ENCODE data around the gene MPV17L.
"Not testable (repeated sequence)": the region's sequence is repeated elsewhere in the genome, so short reads cannot be mapped to it uniquely, and the experiment has no call there.

The MPV17L gene

DNA sequence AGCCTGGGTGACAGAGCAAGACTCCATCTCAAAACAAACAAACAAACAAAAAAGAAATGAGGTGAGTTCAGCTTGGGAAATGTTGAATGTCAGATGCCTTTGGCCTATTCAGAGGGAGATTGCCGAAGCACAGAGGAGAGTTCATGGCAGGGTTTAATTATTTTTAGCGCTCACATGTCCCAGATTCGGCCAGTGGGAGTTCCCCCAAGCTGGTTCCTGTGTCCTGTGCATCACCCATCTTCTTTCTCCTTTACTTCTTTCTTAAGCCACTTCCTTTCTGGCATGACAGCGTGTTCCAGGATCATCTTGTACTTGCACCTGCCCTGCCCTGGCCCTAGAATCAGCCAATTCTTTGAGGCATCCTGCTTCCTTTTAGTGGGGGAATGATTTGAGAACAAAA is 9.2 kb downstream of the MPV17L start:
- H3K4me3 ChIP-seq (ENCODE audit: low read length in 2 of 2) = no peak overlapping the region
- no peak overlapping the region for H3K9ac ChIP-seq (ENCODE audit: low read depth in 1 of 2, low read length in 2 of 2)
- H3K9me3 ChIP-seq (ENCODE audit: control insufficient read depth in 2 of 2, low read length in 2 of 2) = no peaks in the 10 kb centered on the region
- no peaks in the 10 kb centered on the region for H3K27me3 ChIP-seq (ENCODE audit: control insufficient read depth in 2 of 2, insufficient read depth in 2 of 2, low read length in 2 of 2)
- peaks cover 0 to 7% of the 10 kb centered on the region in 2 donors for H3K36me3 ChIP-seq (ENCODE audit: control insufficient read depth in 2 of 2, insufficient read depth in 2 of 2, low read length in 2 of 2)
- no peaks in the 10 kb centered on the region for H3K4me1 ChIP-seq (ENCODE audit: control insufficient read depth in 2 of 2, insufficient read depth in 2 of 2, low read length in 2 of 2)
- no peak overlapping the region for H3K27ac ChIP-seq (ENCODE audit: low read depth in 2 of 2, low read length in 2 of 2)

DNA sequence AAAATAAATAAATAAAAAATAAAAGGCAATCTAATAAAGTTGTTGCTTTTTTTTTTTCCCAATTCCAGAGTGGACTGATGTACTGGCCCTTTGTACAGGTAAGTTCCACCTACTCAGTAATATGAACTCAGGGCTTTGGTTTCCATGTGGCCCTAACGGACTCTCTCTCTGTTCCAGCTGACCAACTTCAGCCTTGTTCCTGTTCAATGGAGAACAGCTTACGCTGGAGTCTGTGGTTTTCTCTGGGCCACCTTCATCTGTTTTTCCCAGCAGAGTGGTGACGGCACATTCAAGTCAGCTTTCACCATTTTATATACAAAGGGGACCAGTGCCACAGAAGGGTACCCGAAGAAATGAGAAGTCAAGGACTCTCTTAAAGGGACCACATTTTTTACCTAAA is 12.2 kb downstream of the MPV17L start:
- not testable (repeated sequence) for H3K4me3 ChIP-seq (ENCODE audit: low read length in 2 of 2); H3K9me3 ChIP-seq (ENCODE audit: control insufficient read depth in 2 of 2, low read length in 2 of 2); H3K4me1 ChIP-seq (ENCODE audit: control insufficient read depth in 2 of 2, insufficient read depth in 2 of 2, low read length in 2 of 2); H3K9ac ChIP-seq (ENCODE audit: low read depth in 1 of 2, low read length in 2 of 2); H3K36me3 ChIP-seq (ENCODE audit: control insufficient read depth in 2 of 2, insufficient read depth in 2 of 2, low read length in 2 of 2); H3K27ac ChIP-seq (ENCODE audit: low read depth in 2 of 2, low read length in 2 of 2); H3K27me3 ChIP-seq (ENCODE audit: control insufficient read depth in 2 of 2, insufficient read depth in 2 of 2, low read length in 2 of 2)

DNA sequence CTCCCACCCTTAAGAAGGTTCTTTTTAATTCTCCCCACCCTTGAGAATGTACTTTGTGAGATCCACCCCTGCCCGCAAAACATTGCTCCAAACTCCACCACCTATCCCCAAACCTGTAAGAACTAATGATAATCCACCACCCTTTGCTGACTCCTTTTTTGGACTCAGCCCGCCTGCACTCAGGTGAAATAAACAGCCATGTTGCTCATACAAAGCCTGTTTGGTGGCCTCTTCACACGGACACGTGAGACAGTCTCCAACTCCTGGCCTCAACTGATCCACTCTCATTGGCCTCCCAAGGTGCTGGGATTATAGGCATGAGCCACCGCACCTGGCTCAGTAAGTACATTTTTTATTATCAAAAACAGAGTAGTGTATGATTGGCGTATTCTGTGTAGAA is 13.9 kb downstream of the MPV17L start:
- not testable (repeated sequence) for H3K36me3 ChIP-seq (ENCODE audit: control insufficient read depth in 2 of 2, insufficient read depth in 2 of 2, low read length in 2 of 2); H3K4me3 ChIP-seq (ENCODE audit: low read length in 2 of 2); H3K27me3 ChIP-seq (ENCODE audit: control insufficient read depth in 2 of 2, insufficient read depth in 2 of 2, low read length in 2 of 2); H3K27ac ChIP-seq (ENCODE audit: low read depth in 2 of 2, low read length in 2 of 2); H3K4me1 ChIP-seq (ENCODE audit: control insufficient read depth in 2 of 2, insufficient read depth in 2 of 2, low read length in 2 of 2); H3K9me3 ChIP-seq (ENCODE audit: control insufficient read depth in 2 of 2, low read length in 2 of 2); H3K9ac ChIP-seq (ENCODE audit: low read depth in 1 of 2, low read length in 2 of 2)

DNA sequence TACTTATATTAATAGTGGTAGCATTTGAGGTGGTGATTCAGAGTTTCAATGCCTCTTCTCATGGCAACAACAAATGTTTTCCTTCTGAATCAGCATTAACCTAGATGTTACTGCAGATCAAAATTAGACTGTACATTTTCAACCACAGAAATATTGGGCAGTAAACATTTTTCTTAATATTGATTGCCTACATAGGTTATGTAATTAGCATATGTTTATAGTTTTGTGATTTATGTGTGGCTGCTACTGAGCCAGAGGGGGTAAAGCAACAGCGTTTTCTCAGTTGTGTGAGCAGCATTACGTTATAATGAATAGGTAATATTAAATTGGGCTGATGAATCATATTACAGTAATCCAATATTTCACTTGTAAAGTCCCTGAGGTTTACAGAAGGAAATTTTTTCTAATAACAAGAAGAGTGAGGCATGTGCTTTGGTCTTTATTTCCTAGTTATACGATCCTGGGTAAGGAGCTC is 20.0 kb downstream of the MPV17L start:
- no peak overlapping the region for H3K27ac ChIP-seq (ENCODE audit: low read depth in 2 of 2, low read length in 2 of 2)
- H3K4me3 ChIP-seq (ENCODE audit: low read length in 2 of 2) = no peak overlapping the region
- H3K36me3 ChIP-seq (ENCODE audit: control insufficient read depth in 2 of 2, insufficient read depth in 2 of 2, low read length in 2 of 2) = no peaks in the 10 kb centered on the region
- H3K4me1 ChIP-seq (ENCODE audit: control insufficient read depth in 2 of 2, insufficient read depth in 2 of 2, low read length in 2 of 2) = no peaks in the 10 kb centered on the region
- H3K9me3 ChIP-seq (ENCODE audit: control insufficient read depth in 2 of 2, low read length in 2 of 2) = no peaks in the 10 kb centered on the region
- H3K27me3 ChIP-seq (ENCODE audit: control insufficient read depth in 2 of 2, insufficient read depth in 2 of 2, low read length in 2 of 2) = no peaks in the 10 kb centered on the region
- H3K9ac ChIP-seq (ENCODE audit: low read depth in 1 of 2, low read length in 2 of 2) = no peak overlapping the region

DNA sequence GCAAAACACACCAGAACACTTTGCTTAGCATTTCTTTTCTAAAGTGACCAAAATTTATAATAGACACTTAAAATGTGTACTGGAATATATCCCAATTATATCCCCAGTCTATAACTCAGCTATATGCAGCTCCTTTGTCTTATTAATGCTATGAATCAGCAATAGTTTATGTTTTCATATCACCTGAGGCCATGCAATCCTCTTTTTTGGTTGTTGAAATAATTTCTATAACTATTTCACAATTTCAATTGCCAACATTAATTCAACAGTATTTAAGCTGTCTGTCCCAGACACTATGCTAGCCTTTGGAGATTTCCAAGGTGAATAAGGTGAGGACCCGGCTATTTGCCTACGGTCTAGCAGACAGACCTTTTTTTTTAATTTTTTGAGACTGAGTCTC is 21.6 kb downstream of the MPV17L start:
- Histone ChIP-seq H3K4me1 (ENCODE audit: control insufficient read depth in 2 of 2, insufficient read depth in 2 of 2, low read length in 2 of 2) (no peaks in the 10 kb centered on the region), H3K36me3 (ENCODE audit: control insufficient read depth in 2 of 2, insufficient read depth in 2 of 2, low read length in 2 of 2) (no peaks in the 10 kb centered on the region), H3K4me3 (ENCODE audit: low read length in 2 of 2) (no peak overlapping the region), H3K27ac (ENCODE audit: low read depth in 2 of 2, low read length in 2 of 2) (no peak overlapping the region), H3K9ac (ENCODE audit: low read depth in 1 of 2, low read length in 2 of 2) (no peak overlapping the region), H3K27me3 (ENCODE audit: control insufficient read depth in 2 of 2, insufficient read depth in 2 of 2, low read length in 2 of 2) (no peaks in the 10 kb centered on the region), H3K9me3 (ENCODE audit: control insufficient read depth in 2 of 2, low read length in 2 of 2) (no peaks in the 10 kb centered on the region)

DNA sequence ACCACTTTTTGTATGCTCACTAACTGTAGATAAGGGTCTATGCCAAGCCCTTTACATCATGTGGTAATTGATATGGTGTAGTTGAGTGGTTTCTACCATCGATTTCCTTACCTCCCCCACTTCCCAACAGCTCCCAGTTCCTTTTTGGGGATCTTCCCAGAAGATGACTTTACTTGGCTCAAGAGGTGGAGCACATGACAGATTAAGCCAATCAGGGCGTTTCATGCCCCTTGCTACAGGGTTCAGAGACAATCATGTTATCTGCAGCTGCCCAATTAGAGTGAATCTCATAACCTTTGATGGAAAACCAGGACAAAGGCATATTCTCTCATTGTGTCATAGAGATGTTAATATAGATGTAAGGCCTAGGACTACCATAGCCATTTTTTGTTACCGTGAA is 22.7 kb downstream of the MPV17L start:
- H3K27me3 ChIP-seq (ENCODE audit: control insufficient read depth in 2 of 2, insufficient read depth in 2 of 2, low read length in 2 of 2) = no peaks in the 10 kb centered on the region
- no peaks in the 10 kb centered on the region for H3K9me3 ChIP-seq (ENCODE audit: control insufficient read depth in 2 of 2, low read length in 2 of 2)
- H3K36me3 ChIP-seq (ENCODE audit: control insufficient read depth in 2 of 2, insufficient read depth in 2 of 2, low read length in 2 of 2) = no peaks in the 10 kb centered on the region
- H3K4me1 ChIP-seq (ENCODE audit: control insufficient read depth in 2 of 2, insufficient read depth in 2 of 2, low read length in 2 of 2) = no peaks in the 10 kb centered on the region
- H3K9ac ChIP-seq (ENCODE audit: low read depth in 1 of 2, low read length in 2 of 2) = no peak overlapping the region
- no peak overlapping the region for H3K4me3 ChIP-seq (ENCODE audit: low read length in 2 of 2)
- H3K27ac ChIP-seq (ENCODE audit: low read depth in 2 of 2, low read length in 2 of 2) = no peak overlapping the region

DNA sequence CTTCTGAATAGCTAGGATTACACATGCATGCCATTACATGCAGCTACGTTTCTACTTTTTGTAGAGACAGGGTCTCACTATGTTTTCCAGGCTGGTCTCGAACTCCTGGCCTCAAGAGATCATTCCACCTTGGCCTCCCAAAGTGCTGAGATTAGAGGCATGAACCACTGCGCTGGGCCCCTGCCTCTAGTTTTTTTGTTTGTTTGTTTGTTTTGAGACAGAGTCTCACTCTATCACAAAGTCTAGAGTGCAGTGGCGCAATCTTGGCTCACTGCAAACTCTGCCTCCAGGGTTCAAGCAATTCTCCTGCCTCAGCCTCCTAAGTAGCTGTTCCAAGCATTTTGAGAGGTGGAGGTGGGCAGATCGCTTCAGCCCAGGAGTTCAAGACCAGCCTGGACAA is 26.1 kb downstream of the MPV17L start:
- H3K4me3 ChIP-seq (ENCODE audit: low read length in 2 of 2); H3K27me3 ChIP-seq (ENCODE audit: control insufficient read depth in 2 of 2, insufficient read depth in 2 of 2, low read length in 2 of 2); H3K9me3 ChIP-seq (ENCODE audit: control insufficient read depth in 2 of 2, low read length in 2 of 2); H3K9ac ChIP-seq (ENCODE audit: low read depth in 1 of 2, low read length in 2 of 2); H3K36me3 ChIP-seq (ENCODE audit: control insufficient read depth in 2 of 2, insufficient read depth in 2 of 2, low read length in 2 of 2); H3K27ac ChIP-seq (ENCODE audit: low read depth in 2 of 2, low read length in 2 of 2); H3K4me1 ChIP-seq (ENCODE audit: control insufficient read depth in 2 of 2, insufficient read depth in 2 of 2, low read length in 2 of 2): not testable (repeated sequence)

DNA sequence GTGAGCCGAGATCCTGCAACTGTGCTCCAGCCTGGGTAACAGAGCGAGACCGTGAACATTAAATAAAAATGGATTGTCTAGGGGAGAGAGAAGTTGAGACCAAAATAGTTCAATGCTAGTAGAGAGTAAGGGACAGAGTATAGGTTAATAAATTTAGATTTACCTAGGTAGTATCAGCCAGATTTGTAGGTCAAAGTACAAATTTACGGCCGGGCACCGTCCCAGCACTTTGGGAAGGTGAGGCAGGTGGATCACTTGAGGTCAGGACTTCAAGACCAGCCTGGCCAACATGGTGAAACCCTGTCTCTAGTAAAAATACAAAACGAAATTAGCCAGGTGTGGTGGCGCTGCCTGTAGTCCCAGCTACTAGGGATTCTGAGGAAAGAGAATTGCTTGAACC is 26.7 kb downstream of the MPV17L start:
- no peak overlapping the region for H3K4me3 ChIP-seq (ENCODE audit: low read length in 2 of 2)
- no peak overlapping the region for H3K27ac ChIP-seq (ENCODE audit: low read depth in 2 of 2, low read length in 2 of 2)
- no peaks in the 10 kb centered on the region for H3K36me3 ChIP-seq (ENCODE audit: control insufficient read depth in 2 of 2, insufficient read depth in 2 of 2, low read length in 2 of 2)
- no peaks in the 10 kb centered on the region for H3K4me1 ChIP-seq (ENCODE audit: control insufficient read depth in 2 of 2, insufficient read depth in 2 of 2, low read length in 2 of 2)
- H3K27me3 ChIP-seq (ENCODE audit: control insufficient read depth in 2 of 2, insufficient read depth in 2 of 2, low read length in 2 of 2) = no peaks in the 10 kb centered on the region
- H3K9ac ChIP-seq (ENCODE audit: low read depth in 1 of 2, low read length in 2 of 2) = no peak overlapping the region
- no peaks in the 10 kb centered on the region for H3K9me3 ChIP-seq (ENCODE audit: control insufficient read depth in 2 of 2, low read length in 2 of 2)

DNA sequence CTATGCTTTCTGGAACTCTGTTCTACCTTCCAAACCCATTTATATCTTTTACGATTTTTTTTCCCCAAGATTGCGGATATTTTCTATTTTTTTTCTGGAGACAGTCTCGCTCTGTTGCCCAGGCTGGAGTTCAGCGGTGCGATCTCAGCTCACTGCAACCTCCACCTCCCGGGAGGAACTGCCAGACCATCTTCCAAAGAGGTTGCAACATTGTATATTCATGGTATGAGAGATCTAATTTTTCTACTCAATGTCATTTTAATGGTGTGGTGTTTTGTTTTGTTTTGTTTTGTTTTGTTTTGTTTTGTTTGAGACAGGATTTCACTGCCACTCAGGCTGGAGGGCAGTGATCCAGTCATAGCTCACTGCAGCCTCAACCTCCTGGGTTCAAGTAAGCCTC is 30.3 kb downstream of the MPV17L start:
- H3K36me3 ChIP-seq (ENCODE audit: control insufficient read depth in 2 of 2, insufficient read depth in 2 of 2, low read length in 2 of 2) = no peaks in the 10 kb centered on the region
- H3K4me3 ChIP-seq (ENCODE audit: low read length in 2 of 2) = no peak overlapping the region
- no peak overlapping the region for H3K27ac ChIP-seq (ENCODE audit: low read depth in 2 of 2, low read length in 2 of 2)
- no peaks in the 10 kb centered on the region for H3K27me3 ChIP-seq (ENCODE audit: control insufficient read depth in 2 of 2, insufficient read depth in 2 of 2, low read length in 2 of 2)
- H3K9ac ChIP-seq (ENCODE audit: low read depth in 1 of 2, low read length in 2 of 2) = no peak overlapping the region
- no peaks in the 10 kb centered on the region for H3K9me3 ChIP-seq (ENCODE audit: control insufficient read depth in 2 of 2, low read length in 2 of 2)
- no peaks in the 10 kb centered on the region for H3K4me1 ChIP-seq (ENCODE audit: control insufficient read depth in 2 of 2, insufficient read depth in 2 of 2, low read length in 2 of 2)

DNA sequence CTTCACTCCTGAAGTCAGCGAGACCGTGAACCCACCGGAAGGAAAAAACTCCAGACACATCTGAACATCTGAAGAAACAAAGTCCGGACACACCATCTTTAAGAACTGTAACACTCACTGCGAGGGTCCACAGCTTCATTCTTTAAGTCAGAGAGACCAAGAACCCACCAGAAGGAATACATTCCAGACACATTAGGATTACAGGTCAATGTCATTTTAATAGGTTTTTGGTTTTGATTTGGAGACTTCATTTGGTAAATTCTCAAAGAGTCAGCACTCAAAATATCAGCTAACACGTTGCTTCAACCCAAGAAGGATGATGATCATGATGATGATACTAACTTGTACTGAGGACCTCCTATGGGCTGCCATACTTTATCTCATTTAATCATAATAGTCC is 31.2 kb downstream of the MPV17L start:
- Histone ChIP-seq H3K9me3 (ENCODE audit: control insufficient read depth in 2 of 2, low read length in 2 of 2) (no peaks in the 10 kb centered on the region), H3K27me3 (ENCODE audit: control insufficient read depth in 2 of 2, insufficient read depth in 2 of 2, low read length in 2 of 2) (no peaks in the 10 kb centered on the region), H3K4me3 (ENCODE audit: low read length in 2 of 2) (no peak overlapping the region), H3K27ac (ENCODE audit: low read depth in 2 of 2, low read length in 2 of 2) (no peak overlapping the region), H3K9ac (ENCODE audit: low read depth in 1 of 2, low read length in 2 of 2) (no peak overlapping the region), H3K4me1 (ENCODE audit: control insufficient read depth in 2 of 2, insufficient read depth in 2 of 2, low read length in 2 of 2) (no peaks in the 10 kb centered on the region), H3K36me3 (ENCODE audit: control insufficient read depth in 2 of 2, insufficient read depth in 2 of 2, low read length in 2 of 2) (no peaks in the 10 kb centered on the region)

DNA sequence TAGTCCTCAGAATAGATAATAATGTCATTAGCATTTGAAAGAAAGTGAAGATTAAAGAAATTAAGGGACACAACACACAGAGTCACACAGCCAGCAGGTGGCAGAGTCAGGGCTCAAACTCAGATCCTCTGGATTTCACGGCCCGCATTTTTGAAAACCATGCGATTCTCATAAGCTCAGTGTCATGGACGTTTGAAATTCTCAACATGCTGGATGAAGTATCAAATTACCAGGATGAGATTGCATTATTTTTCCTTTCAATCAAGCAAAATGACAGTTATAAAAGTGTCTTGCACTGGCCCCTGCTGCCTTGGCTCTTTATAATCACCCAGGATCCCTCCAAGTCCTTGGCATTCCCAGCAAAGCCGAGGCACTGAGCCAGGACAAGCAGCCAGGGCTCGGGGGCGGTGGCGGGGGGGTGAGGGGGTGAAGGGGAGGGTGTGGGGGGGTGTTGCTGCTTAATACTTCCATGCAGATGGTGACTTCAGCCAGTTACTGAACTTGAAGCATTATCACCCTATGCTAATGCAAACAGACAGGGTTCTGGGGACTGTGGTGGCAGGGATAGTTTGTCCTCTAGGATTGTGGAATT is 32.2 kb downstream of the MPV17L start:
- H3K36me3 ChIP-seq (ENCODE audit: control insufficient read depth in 2 of 2, insufficient read depth in 2 of 2, low read length in 2 of 2) = no peaks in the 10 kb centered on the region
- no peaks in the 10 kb centered on the region for H3K9me3 ChIP-seq (ENCODE audit: control insufficient read depth in 2 of 2, low read length in 2 of 2)
- no peak overlapping the region for H3K9ac ChIP-seq (ENCODE audit: low read depth in 1 of 2, low read length in 2 of 2)
- H3K4me1 ChIP-seq (ENCODE audit: control insufficient read depth in 2 of 2, insufficient read depth in 2 of 2, low read length in 2 of 2) = no peaks in the 10 kb centered on the region
- no peaks in the 10 kb centered on the region for H3K27me3 ChIP-seq (ENCODE audit: control insufficient read depth in 2 of 2, insufficient read depth in 2 of 2, low read length in 2 of 2)
- no peak overlapping the region for H3K4me3 ChIP-seq (ENCODE audit: low read length in 2 of 2)
- H3K27ac ChIP-seq (ENCODE audit: low read depth in 2 of 2, low read length in 2 of 2) = no peak overlapping the region

Data from mucosa of rectum (tissue), 2 donors.